Stimulated activated CD4-positive, alpha-beta T cell treated with anti-CD3 and anti-CD28 coated beads, Interleukin-2, amount 100 ng/mL, for 24 hours (primary cell): Measurements from ENCODE around the gene MX1.

Experiments
- DNase-seq, 2 donors: peaks; one replicate each; pipeline ENCODE4 v3.0.0-alpha.2; 2020

Gene MX1

DNA sequence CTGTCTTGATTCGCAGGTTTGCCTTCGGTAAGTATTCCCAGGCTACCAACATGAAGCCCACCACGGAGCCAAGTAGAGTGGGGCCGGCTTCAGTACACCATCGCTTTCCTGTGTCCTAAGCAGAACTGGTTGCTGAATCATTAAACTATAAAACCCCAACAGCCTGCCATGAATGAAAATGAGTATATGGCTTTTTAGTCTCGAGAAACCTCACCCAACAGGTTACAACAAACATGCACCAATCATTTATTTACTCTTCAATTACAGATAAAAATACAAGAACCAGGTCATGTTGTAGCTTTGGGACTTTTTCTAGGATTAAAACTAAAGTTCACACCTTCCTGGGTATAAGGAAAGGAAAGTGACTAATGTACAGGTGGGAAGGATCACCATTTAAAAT lies 74.3 kb downstream of the MX1 start:
- DNase-seq = no peak

DNA sequence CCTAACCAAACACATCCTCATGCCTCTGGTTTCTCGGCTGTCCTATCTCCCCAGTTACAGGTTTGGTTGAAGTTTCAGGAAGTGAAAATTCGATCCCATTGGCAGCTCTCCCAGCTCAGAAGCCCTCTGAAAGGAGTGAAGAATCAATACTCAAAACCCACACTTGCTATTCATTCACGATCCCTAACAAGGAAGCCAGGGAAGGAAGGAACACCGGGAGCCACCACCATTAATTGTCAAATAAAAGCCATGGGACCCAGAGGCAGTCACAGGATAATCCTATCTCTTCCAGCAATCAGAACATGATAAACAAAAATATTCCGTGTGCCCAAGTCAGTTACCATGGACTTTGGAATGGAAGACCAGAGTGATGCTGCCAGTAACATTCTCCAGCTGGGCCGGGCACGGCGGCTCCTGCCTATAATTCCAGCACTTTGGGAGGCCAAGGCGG lies 74.9 kb downstream of the MX1 start:
- DNase-seq = no peak

DNA sequence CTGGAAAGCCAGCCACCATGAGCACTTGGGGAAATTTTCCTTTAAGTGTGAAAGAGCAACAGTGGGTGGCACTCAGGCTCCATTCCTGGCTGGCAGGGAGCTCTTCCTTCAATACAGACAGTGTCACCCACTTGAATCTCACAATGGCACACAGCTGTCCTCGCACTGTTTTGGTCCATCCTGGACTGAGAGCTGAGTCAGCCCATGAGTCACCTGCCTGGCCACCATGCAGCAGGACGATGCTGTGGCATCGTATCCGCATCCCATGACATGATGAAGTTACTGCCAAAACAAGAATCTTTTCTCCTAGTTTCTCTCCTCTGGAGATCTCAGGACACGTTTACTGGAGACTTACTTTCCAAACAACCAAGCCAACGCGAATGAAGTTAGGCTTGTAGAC lies 75.9 kb downstream of the MX1 start:
- no peak for DNase-seq

DNA sequence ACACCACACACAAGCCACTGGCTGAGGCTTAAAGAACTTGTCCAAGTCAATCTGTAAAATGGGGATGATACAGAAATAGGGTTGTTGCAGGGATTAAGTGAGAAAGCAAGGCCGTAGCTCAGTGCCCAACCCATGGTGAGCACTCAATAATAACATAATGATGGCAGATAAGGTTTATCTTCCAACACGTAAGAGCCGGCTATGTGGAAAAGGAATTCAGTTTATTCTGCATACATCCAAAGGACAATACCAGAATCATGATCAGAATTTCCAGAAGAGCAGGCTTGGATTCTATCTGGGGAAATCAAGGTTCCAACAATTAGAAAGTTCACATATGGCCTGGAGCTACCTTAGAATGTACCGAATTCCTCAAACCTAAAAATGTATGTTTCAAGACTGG lies 77.3 kb downstream of the MX1 start:
- DNase-seq = no peak

DNA sequence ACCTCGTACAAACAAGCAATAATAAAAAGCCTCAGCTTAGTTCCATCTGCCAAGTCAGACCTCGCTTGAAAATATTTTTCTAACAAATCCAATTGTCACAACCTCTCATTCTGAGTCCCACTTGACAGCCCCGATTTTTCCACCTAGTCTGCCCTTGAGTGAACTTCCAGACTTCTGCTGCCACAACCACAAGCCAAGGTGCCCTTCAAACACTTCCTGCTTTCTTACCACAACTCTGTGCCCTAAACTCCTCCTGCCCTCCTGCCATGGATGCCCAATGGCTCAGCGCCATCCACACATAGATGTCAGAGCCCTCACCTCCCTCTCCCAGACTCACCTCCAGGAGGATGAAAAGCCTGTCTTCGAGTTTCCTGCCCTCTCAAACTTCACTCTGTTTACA lies 78.0 kb downstream of the MX1 start:
- DNase-seq = no peak

DNA sequence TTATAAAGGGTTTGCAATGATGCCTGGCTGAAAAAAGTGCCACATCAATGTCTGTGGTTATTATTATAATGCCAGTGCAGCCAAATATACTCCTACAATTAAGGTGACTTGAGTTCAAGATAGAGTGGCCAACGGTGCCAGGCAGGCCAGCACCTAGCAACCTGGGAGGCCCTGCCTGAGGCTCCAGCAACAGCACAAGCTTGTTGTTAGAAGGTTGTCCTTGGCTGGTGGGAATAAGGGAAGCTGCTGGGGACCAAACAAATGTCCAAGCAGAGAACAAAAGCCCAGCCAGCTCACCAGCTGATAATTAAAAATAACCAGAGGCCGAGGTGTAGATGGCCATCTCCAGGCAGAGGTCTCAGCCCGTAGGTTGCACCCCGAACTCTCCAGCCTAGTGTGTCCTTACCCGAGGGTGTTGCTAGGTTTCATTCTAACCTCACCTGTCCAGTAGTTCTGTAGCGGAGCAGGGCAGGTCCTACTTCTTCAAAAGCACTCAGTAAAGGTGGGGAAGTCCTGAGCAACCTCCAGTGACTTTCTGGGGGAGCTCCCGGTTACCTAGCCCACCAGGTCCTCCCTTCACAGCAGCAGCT lies 80.1 kb downstream of the MX1 start:
- DNase-seq = no peak

DNA sequence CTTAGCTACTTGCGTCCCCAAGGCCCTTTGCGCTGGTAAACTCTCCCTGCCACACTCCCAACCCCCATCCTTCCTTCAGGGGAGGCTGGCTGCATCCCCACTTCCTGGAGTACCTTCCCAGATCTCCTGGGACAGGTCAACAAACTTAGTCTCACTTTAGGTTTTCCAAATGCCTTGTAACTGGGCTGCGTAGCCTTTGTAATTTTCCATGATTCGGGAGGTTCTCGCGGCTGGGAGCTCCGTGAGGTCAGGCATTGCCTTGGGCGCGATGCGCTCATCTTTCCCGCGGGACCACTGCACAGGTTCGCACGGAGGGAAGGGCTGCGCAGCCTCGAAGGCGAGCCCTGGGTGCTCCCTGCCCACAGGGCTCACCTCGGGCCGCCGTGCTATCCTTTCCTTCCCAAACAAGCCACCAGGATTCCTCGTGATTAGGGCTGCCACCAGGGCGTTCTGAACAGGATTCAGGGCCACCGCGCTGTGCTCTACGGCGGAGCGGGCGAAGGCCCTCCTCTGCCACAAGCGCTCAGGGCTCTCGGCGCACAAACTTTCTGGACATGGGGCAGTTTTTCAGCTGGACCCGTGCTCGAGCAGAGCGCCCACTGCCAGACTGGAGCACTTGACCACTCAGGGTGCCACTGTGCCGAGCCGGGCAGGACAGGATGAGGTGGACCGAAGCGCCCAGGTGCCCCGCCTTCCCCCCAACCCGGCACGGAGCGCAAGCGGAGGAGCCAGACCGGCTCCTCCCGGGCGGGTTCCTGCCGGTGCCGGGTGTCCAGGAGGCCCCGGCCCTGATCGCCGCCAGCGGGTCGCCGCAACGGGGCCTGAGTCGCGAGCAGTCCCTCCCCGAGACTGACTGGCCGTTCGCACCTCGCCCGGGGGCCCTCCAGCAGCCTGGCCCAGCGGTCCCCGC lies 80.8 kb downstream of the MX1 start:
- DNase-seq = no peak

DNA sequence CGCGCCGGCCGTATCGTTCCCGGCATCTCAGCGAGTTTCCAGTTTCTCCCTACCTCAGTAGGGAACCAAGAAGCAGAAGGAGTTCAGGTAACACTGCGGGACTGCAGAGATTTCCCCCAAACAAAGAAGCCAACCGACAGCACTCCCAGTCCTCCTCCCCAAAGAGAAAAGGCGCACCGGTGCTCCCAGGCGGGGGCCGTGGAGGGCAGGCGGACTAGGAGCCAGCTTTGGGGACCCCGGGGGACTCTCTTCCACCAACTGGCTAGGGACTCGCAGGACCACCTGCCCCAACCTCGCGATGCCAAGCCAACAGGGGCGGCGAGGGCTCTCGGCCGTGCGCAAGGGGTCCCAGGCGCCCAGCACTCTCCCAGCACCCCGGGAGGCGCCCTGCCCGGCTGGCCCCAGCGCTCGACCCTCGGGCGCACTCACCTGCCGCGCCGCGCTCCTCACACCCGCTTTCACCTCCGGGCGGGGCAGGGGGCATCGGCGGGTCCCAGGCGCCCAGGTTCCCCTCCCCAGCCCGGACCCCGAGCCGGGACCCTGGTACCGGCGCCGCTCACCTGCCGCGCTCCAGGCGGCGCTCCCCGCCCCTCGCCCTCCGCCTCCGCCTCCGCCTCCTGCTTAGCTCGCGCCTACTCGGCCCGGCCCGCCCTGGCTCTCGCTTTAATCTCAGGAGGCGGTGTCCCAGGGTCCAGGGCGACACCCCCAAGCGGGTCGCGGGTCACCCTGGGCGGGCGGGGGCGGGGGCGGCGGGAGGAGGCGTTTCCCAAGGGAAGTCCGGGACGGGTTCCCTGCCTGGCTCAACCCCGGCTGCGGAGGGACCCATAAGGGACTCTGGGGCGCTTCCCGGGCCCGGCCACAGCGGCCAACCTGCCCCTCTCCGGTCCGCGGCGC lies 81.7 kb downstream of the MX1 start, which contains the start of gene TMPRSS2:
Gene TMPRSS2, minus strand, starts transcription at position 638 of the 894 bp plus-strand sequence. CDS start 10,025 bp downstream, outside the sequence.
- no peak for DNase-seq

DNA sequence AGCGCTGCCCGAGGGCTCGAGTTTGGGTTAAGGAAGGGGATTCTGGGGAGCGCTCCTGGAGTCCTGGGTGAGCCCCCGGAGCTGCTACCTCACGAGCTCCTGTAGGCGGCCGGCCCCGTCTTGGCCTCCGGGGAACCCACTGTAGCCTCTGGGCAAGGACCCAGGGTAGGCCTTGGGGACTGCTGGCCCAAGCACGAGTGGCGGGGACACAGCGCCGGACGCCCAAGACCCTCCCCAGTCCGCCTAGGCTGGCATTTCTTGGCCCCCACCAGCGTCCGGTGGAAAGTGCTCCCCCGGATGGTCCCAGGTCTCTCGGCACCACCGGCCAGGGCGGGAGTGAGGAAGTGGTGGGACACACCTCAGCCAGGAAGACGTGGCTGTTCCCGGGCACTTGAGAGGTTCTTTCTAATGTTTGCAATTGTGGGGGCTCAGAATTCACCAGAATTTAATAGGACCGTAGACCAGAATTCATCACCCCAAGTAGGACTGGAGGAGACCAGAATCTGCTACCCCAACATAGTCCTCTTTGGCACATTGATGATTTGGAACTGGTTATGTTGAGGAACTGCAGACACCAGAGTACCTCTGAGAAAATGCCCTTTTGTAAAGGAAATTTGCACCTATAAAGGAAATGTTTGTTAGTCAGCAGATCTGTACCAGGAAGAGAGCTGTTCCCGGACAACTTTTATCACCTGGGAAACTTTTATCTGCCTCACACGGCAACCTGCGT lies 82.5 kb downstream of the MX1 start:
- no peak for DNase-seq
